Caco-2 (cell line): ENCODE data around the gene FHL1. TPM values are rescaled to one million over a fixed set of nuclear protein-coding genes. Genes with fewer than 3 reads are reported as not detected.

Source experiments
- BruUV-seq: library from RNA; stranded (reverse); fragments of 400-500 nt; replicated peaks from 2 replicates; lab custom pipeline; 2021; lab: Mats Ljungman, UMichigan
- CTCF ChIA-PET: fragments of 300-600 bp; sonication (Branson Sonifier 250); formaldehyde crosslinking; loops from one replicate; lab custom pipeline; 2022; ENCODE audit warnings: antibody characterized with exemption; lab: Charles Lee
- POLR2A ChIA-PET: fragments of 300-600 bp; sonication (Branson Sonifier 250); formaldehyde crosslinking; loops from one replicate; lab custom pipeline; 2022; ENCODE audit warnings: antibody characterized with exemption; lab: Charles Lee
- DNase-seq, 2 experiments: peaks; one replicate each; pipeline versions ENCODE4 v3.0.0 to v3.0.0-alpha.2; 2020 to 2022
- H3K27me3 ChIP-seq: replicated peaks from 2 replicates; pipeline ENCODE4 v1.6.0; 2011; ENCODE audit warnings: low read length; ENCODE audit not compliant: control insufficient read depth, insufficient read depth
- H3K36me3 ChIP-seq: 2 replicates; pipeline ENCODE4 v1.5.1; 2011; ENCODE audit warnings: low read length; ENCODE audit not compliant: control insufficient read depth, insufficient read depth
- H3K4me1 ChIP-seq: fragments of 250-450 bp; sonication (Bioruptor Pico); 2 replicates; pipeline ENCODE4 v1.5.1; 2020; ENCODE audit warnings: mild to moderate bottlenecking
- H3K4me3 ChIP-seq: 2 replicates; pipeline ENCODE4 v1.5.1; 2011; ENCODE audit warnings: low read depth, mild to moderate bottlenecking, control low read depth, low read length
- H3K9me3 ChIP-seq: fragments of 250-450 bp; sonication (Bioruptor Pico); 2 replicates; pipeline ENCODE4 v1.5.1; 2020; ENCODE audit warnings: mild to moderate bottlenecking, moderate library complexity
- H3K27ac Mint-ChIP-seq: one replicate; pipeline ENCODE4 v1.8.0; 2022; ENCODE audit warnings: mixed read lengths; ENCODE audit not compliant: unreplicated experiment
- H3K27me3 Mint-ChIP-seq: one replicate; pipeline ENCODE4 v1.8.0; 2022; ENCODE audit warnings: mixed read lengths; ENCODE audit not compliant: insufficient read depth, unreplicated experiment
- H3K36me3 Mint-ChIP-seq: one replicate; pipeline ENCODE4 v1.8.0; 2022; ENCODE audit warnings: mild to moderate bottlenecking, mixed read lengths; ENCODE audit not compliant: insufficient read depth, unreplicated experiment
- H3K4me1 Mint-ChIP-seq: one replicate; pipeline ENCODE4 v1.8.0; 2022; ENCODE audit warnings: low read depth, mixed read lengths; ENCODE audit not compliant: unreplicated experiment
- H3K4me3 Mint-ChIP-seq: one replicate; pipeline ENCODE4 v1.8.0; 2022; ENCODE audit warnings: mild to moderate bottlenecking, moderate library complexity, mixed read lengths; ENCODE audit not compliant: unreplicated experiment
- H3K9me3 Mint-ChIP-seq: one replicate; pipeline ENCODE4 v1.8.0; 2022; ENCODE audit warnings: mixed read lengths; ENCODE audit not compliant: unreplicated experiment
- CTCF ChIP-seq, 2 experiments: fragments of 200-600 bp in 1 of 2; IDR thresholded peaks; 1 replicate in 1 of 2; 2 replicates in 1 of 2; pipeline versions ENCODE4 v1.5.1 to v1.8.0; 2011 to 2022; ENCODE audit warnings: antibody characterized with exemption in 1 of 2, control low read depth in 1 of 2, inconsistent platforms in 1 of 2, low read depth in 1 of 2, low read length in 1 of 2, mild to moderate bottlenecking in 1 of 2, moderate library complexity in 1 of 2; ENCODE audit not compliant: insufficient read depth in 1 of 2, severe bottlenecking in 1 of 2, unreplicated experiment in 1 of 2
- intact Hi-C: fragments of 100-400 bp; cut with micrococcal nuclease; formaldehyde crosslinking; loops from one replicate; pipeline ENCODE4 v1.10.0; 2022; ENCODE audit not compliant: unreplicated experiment
- total RNA-seq: library from RNA; stranded (reverse); gene quantifications from 2 replicates; pipeline ENCODE4 v1.2.3, GENCODE V29; 2022

Gene FHL1
- total RNA-seq, 1 experiment from 2014 or later = 0.16 TPM

GRCh38 chrX:136126371-136126770 is 21.0 kb upstream of the FHL1 start:
- intact Hi-C loops = no loop called here
- Mint-ChIP-seq H3K9me3 (no peaks in the 10 kb centered on the region), H3K36me3 (no peaks in the 10 kb centered on the region), H3K27ac (no peak overlapping the region), H3K27me3 (no peaks in the 10 kb centered on the region), H3K4me3 (no peak overlapping the region), H3K4me1 (no peaks in the 10 kb centered on the region)
- ChIA-PET POLR2A (no interaction called here), CTCF (no interaction called here)
- DNase-seq = no peak
- Histone ChIP-seq H3K4me3 (no peak overlapping the region), H3K36me3 (no peaks in the 10 kb centered on the region), H3K9me3 (no peaks in the 10 kb centered on the region), H3K4me1 (no peaks in the 10 kb centered on the region), H3K27me3 (no peaks in the 10 kb centered on the region)
- no TSS peak for BruUV-seq
- no peak for TF ChIP-seq CTCF (IDR thresholded peaks at IDR 0.05; ENCODE audit: insufficient read depth in 1 of 2, low read depth in 1 of 2, low read length in 1 of 2, severe bottlenecking in 1 of 2, unreplicated experiment in 1 of 2)

GRCh38 chrX:136126872-136127406 is 20.4 kb upstream of the FHL1 start:
- no peak overlapping the region for H3K27ac Mint-ChIP-seq
- H3K36me3 Mint-ChIP-seq = no peaks in the 10 kb centered on the region
- ChIA-PET CTCF (no interaction called here), POLR2A (no interaction called here)
- no peak for TF ChIP-seq CTCF (IDR thresholded peaks at IDR 0.05; ENCODE audit: insufficient read depth in 1 of 2, low read depth in 1 of 2, low read length in 1 of 2, severe bottlenecking in 1 of 2, unreplicated experiment in 1 of 2)
- intact Hi-C loops = no loop called here
- H3K4me3 Mint-ChIP-seq = no peak overlapping the region
- no peaks in the 10 kb centered on the region for H3K9me3 ChIP-seq
- H3K4me1 Mint-ChIP-seq = no peaks in the 10 kb centered on the region
- H3K27me3 Mint-ChIP-seq = no peaks in the 10 kb centered on the region
- BruUV-seq = no TSS peak
- no peaks in the 10 kb centered on the region for H3K36me3 ChIP-seq
- no peak for DNase-seq
- no peaks in the 10 kb centered on the region for H3K27me3 ChIP-seq
- no peak overlapping the region for H3K4me3 ChIP-seq
- H3K4me1 ChIP-seq = no peaks in the 10 kb centered on the region
- no peaks in the 10 kb centered on the region for H3K9me3 Mint-ChIP-seq

GRCh38 chrX:136128743-136129142 is 18.6 kb upstream of the FHL1 start:
- no peak overlapping the region for H3K4me3 Mint-ChIP-seq
- no peak overlapping the region for H3K27ac Mint-ChIP-seq
- Histone ChIP-seq H3K4me3 (no peak overlapping the region), H3K36me3 (no peaks in the 10 kb centered on the region), H3K4me1 (no peaks in the 10 kb centered on the region), H3K9me3 (no peaks in the 10 kb centered on the region), H3K27me3 (no peaks in the 10 kb centered on the region)
- no peak for DNase-seq
- no TSS peak for BruUV-seq
- no peaks in the 10 kb centered on the region for H3K4me1 Mint-ChIP-seq
- CTCF ChIA-PET = no interaction called here
- TF ChIP-seq CTCF (IDR thresholded peaks at IDR 0.05; ENCODE audit: insufficient read depth in 1 of 2, low read depth in 1 of 2, low read length in 1 of 2, severe bottlenecking in 1 of 2, unreplicated experiment in 1 of 2) = no peak
- intact Hi-C loops = no loop called here
- H3K36me3 Mint-ChIP-seq = no peaks in the 10 kb centered on the region
- H3K9me3 Mint-ChIP-seq = no peaks in the 10 kb centered on the region
- H3K27me3 Mint-ChIP-seq = no peaks in the 10 kb centered on the region
- POLR2A ChIA-PET = no interaction called here
